ENCODE data around the gene EFNA5.

The EFNA5 gene

DNA sequence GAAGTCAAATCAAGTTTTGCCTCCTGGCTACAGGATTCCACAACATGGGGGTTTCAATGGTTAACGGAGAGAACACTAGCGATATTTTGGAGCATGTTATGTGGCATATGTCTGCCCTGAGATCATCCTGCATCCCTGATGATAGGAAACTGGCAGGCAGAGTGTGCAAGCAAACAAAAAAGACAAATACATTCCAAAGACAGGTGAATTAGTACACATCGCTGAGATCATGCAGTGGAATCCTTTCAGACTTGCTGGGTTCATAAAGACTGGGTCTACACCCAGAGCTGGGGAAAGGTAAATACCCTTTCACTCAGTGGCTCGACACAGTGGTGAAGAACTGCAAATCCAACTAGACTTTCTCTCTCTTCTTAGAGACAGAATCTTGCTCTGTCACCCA, 286.5 kb downstream of the EFNA5 start:
- DNase-seq: no peak

DNA sequence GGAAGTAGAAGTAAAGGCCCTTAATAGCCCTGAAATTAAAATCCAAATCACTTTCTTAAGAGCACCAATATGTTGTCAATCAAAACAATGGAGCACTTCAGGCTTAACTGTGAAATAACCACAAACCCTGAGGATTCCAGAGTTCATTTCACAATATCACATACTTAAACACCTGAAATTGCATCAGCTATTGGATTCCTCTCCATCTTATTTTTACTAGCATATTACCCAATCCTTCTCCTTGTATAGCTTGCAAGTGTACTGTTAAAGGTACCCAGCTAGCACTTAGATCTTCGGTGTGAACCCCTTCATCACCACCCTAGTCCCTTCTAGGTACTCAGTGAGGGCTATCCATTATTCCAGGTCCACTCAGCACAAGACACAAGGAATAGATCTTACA, 287.3 kb downstream of the EFNA5 start:
- no peak for DNase-seq

DNA sequence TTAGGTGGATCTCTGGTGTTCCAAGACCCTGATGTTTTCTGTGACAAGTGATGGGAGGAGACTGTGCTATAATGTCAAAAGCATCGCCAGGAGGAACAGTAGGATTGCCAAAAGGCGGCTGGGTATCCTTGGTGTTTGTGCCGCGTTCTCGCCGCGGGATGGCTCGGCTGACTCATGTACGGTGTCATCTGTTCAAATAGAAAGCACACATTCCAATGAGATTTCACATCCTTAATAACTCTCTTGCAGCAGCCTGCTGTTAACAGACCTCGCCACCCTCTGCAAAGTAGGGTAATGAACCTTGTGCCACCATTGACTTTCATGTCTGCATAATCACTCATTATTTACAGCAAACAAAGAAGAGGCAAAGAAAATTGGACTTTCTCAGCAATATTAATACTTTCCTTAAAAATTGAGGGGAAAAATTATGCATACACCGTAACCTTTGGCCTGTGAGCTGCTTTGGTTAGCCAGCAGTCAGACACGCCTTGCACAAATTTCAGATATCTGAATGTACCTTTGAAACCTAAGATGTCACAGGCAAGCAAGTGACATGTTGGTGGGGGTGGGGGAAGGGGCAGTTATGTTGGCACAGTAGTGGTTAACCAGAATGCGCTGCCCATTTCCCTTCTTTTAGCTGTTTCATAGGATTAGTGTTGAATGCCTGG, 289.4 kb downstream of the EFNA5 start:
- DNase-seq: peak; percentile 51

DNA sequence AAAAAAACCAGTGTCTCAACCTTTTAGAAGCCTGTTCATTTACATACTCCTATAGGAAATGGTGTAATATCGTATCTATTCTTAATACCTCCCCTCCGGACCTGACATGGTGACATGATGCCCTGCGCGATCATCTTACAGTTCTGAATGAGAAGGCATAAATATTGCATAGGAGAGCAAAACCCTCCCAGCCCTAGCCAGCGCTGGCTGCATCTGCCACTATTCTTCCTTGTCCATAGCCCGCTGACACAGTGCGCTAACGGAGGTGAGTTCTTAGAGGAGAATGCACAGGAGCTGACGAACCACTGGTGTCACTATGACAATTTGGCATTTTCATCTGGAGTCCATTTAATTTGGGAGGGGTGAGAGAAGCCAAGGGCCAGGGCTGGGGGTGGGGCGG, 290.1 kb downstream of the EFNA5 start:
- peak; percentile 62 for DNase-seq

DNA sequence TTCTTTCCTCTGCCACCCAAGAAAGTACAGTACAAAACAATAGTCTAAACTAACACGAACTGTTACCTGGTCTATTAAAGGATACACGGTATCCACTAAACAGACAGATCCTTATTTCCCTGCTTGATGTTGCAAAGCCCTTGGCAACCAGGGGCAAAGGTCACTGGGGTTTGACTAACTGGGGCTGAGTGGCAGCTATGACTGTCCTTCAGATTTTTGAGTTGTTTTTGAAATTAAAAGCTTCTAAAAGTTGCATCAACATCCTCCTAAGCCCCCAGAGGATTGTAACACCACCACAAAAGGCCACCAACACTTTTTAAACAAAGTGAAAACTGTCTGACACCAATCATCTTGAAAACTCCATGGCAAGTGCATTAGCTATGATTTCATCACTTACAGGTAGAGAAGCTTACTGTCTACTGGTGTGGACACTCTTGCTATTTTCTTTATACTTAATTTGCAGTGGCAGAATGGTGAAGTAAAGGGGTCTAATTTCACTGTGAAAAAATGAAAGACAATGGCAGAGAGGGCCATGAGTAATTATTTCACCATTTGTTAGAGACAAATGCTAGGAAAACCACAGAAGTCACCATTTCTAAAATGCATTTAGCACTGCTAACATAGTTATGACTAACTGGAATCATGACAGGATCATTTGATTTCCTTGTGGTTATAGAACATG, 292.4 kb downstream of the EFNA5 start:
- DNase-seq: no peak

DNA sequence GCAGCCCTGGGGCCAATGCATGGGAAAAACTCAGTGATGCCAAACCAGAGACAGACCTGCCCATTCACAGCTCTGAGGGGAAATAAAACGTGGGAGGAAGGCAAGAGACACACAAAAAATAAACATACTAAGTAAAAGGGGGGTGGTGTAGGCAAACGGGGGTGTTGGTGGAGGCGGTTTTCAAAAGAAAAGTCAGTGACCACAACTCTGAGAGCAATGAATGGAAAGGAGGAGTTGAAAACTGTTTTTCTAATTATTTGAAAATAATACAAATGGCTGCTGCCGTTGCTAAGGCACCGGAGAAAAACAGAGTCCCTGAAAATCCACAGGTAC, 293.5 kb downstream of the EFNA5 start:
- DNase-seq: no peak

DNA sequence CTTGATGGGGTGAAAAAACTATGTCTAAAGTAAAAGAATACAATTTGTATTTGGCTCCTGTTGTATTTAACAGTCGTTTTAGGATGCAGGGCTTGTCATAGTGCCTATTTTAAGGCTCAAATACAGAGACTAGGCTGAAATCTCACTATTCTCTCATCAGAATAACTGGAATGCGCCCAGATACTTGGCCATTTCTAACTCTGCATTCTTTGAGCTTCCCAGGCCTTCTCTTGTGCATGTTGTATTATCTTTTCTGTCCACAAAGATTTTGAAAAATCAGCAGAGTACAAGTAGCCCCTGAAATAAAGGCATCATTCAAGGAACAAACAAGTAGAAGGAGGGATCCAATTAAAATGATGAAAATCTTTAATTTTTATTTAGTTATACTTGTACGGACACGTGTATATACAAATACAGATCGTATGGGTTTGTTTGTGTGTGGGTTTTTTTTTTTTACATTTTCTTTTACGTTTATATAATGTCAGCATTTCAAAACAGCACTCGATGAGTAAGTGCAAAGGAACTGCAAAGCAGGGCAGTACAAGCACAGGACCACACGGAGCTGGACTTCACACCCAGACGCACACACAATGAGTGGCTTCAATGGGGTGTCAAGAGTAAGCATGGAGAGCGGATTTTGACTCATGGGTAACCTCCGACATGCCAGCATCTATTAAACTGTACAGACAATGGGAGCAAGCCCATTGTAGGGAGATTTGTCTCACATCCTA, 294.0 kb downstream of the EFNA5 start:
- DNase-seq: no peak

DNA sequence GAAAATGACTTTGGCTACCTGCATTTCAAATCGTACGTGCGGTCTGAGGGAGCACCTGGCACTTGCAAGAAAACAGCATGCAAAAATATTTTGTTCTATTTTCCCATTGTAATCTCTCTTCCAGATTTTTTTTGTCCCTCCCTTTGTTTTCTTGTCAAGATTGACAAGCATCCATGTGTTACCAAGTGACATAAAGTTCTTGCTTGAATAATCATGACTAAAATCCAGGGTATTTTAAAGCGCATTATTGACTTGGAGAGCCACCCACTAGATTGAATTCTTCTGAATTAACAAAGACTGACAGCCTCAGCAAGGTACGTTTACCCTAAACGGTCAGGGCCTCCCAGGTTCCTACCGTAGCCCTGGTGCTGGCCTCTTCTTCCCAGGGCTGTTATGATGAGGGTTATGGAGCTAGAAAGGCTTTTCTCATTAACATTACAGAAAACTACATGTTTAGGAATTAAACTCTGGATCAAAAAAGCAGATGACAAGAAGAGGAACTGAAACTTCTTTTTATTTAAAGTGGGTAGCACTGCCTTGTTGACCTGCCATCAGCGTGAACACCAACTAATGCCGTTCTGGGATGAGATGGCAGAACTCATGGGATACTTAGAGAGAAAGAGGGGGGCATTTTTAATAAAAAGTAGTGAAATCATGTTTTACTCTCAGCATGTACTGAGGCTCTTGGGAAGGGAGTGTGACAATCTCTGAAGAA, 297.0 kb downstream of the EFNA5 start:
- no peak for DNase-seq

DNA sequence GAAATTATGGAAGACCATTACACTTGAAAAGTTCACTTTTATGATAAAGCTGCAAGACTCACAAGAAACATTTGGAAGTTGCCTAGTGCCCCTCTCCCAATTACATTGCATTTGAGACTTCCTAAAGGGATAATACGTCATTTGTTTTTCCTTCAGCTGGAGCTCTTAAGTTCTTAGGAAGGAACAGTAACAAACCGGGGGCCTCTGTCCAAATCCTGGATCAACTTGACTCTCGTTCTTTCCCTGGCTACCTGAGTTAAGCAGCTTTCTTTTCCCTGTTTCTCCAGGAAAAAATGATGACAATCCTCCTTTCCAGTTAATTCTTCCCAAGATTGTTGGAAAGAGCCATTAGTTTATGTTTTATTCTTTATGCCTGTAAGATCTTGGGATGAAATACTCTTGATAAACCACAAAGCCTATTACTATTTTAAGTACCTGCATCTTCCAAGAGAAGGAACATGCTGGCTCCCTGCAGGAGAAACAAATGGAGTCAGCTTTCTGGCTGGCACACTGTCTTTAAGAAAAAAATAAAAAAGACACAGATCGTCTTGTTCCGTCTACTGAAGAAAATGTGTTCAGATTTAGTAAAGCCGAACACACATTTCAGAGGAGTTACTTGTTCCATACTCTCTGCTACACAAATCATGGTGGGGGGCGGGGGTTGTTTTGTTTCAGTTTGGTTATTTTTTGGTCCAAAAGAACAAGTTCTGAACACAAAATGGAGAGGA, 297.9 kb downstream of the EFNA5 start:
- no peak for DNase-seq

DNA sequence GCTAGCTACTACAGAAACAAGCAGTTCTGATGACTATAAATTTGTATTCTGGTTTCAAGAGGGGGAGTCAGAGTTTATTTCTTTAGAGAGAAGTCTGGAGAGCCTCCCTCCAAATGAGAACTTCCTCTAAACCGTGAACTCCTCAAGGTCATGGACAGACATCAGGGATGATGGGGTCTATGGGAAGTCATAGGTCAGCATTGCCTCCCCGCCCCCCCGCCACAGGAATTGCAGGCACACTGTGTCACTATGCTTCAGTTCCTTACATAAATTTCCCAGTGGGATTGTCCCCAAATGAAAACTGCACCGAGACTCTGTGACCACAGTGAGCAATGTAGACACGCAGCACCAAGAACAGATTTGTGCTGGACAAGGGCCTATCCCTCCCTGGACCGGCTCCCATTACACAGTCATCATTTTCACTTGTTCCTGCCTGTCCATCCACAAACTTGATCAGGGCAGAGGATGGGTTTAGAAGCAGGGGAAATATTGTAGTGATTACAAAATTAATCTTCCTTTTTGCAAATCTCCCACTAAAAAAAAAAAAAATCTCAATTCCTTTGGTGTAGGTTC, 300.3 kb downstream of the EFNA5 start:
- no peak for DNase-seq

DNA sequence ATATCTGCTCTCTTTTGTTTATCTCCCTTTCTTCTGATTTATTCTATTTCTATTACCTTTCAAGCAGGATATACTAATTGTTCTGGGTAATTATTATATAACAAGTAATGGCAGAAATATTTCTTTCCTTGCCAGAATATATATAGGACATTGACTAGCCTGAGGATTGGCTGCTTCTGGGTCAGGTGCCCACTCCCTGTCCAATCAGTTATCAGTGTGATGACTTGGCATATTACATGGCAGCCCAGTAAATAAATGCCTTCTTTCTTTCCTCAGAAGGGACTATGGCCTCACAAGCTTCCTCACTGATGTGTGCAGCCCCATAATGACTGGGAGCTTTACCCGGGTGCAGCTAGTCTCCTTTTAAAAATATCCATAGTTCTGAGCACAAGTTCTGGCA, 301.1 kb downstream of the EFNA5 start:
- DNase-seq: no peak

DNA sequence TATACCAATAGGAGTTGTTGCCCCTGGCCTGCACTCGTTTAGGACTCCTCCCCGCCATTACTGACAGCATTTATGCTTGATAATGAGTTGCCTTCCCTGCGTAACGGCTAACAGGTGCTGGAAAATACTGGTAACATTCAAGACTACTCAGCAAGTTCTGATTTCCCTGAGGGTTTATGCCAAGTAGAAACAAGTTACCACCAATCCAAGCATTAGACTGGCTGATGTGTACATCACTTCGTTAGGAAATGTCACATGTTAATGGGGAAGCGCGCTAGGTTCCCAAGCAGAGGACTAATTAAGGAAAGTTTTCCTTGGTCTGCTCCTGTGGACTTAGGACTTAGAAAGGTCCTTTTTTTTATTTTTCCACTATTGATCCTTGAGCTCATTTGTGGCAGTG, 302.1 kb downstream of the EFNA5 start:
- no peak for DNase-seq

DNA sequence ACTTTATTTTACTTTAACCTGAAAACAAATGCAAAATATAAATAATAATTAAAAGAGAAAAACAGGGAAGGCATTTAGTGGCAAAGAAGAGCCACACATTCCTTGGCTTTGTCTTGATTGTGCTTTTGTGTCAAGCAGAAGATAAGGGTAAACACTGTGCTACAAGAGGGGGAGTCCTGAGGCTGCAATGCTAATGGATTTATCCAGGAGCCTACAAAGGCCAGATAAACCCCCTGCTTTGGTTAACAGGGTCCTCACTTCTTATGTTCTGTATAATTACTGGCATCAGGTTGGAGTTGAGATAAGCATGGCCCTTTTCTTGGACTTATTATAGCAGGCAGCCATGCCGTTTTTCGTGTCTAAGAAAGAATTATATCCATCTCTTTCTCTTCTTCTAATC, 302.8 kb downstream of the EFNA5 start:
- no peak for DNase-seq

DNA sequence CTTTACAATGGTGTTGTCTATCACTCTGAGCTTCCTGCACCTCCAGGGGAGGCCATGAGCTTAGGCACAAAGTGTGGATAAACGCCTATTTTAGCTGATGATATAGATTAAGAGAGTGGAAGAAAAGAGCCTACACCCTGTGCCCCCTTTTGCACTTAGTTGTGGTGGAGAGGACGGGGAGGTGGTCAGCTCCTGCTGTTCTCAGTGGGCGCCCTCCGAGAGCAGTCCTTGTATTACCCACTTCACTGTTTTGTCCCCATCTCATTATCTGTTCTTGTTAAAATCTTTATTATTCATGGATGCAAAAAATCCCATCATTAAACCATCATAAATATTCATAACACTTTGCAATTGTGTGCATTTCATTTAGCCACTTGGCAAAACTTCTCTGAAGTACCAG, 303.3 kb downstream of the EFNA5 start:
- DNase-seq: no peak

DNA sequence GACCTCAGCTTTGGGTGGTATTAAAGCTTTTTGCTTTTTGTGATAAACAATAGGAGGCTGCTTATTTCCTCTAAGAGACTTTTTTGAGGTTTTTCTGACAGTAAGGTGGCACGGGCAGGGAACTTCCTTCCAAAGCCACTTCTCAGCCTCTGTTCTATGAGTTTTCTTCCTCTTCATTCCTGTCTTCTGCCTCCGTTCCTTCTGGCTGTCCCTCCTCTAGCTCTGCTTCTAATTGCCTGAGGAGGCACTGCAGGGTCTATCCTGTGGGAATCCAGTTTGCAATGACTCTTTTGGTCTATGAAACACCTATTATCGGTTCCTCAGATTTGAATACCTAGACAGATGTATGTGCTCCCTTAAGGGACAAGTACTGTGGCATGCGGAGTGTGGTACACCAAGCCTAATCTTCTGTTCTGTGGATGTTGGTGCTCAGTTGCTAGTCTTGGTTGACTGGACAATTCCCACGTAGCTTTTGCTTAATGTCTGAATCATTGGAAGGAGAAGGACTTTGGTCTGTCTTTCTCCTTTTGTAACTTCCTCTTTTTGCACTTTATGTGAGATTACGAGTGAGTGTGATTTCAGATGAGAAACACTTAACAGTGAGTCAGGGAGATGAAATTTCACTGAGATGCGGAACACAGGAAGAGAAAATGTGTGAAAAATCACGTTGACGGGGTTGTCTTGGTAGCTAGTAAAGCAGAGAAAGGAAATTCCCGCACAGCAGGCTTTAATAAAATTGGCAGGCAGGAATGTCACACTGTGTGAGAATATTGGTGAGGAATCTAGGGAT, 305.2 kb downstream of the EFNA5 start:
- no peak for DNase-seq

DNA sequence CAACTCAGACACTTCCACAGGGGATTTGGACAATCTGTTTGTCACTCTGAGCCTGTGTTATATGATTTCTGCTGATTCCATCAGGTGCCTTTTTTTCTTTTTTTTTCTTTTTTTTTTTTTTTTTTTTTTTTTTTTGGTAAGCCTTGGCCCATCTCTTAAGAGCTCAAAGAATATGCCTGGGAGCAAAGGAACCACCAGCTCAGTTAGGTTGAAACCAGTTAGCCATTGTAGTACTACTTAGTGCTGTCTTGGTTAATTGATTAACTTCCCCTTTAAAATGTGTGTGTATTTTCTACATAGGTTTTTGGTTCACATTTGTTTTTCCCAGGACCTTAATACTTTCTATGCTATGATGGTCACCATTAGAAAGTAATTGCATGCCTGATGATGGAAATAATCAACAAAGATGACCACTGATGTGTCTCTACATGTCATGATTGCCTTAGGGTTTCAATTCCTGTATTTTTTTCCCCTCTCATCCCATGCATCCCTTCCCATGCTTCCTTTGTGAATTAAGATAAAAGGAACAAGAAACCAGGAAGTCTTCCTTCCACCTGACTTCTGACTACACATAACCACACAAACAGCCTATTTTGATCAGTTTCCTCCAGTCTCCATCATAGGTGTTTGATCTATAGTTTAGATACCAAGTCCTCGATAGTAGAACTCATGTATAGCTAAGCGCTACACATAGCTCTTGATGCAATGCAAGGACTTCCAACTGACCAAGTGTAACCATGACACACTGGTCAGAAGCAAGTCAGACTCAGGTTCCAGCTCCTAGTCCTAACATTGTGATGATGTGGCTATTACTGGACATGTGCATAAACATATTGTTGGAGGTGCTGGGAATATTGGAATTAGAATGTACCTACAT, 306.1 kb downstream of the EFNA5 start:
- DNase-seq: no peak

DNA sequence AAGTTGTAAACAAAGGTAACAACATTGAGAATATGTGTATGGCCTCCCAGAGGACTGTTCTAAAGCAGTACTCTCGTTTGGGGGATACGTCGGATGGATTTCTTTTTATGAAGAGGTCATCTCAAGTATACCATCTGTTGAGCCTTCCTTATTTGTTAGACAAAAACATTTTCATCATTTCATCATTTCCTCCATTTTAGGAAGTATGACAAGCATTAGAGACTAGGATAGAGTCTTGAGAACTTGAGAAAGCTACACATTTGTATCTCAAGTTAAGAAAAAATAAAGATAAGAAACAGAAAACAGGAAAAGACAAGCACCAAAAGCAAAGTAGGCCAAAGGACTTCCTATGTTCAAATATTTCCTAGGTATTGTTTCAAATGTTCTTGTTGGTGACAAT, 307.0 kb downstream of the EFNA5 start:
- DNase-seq: no peak

DNA sequence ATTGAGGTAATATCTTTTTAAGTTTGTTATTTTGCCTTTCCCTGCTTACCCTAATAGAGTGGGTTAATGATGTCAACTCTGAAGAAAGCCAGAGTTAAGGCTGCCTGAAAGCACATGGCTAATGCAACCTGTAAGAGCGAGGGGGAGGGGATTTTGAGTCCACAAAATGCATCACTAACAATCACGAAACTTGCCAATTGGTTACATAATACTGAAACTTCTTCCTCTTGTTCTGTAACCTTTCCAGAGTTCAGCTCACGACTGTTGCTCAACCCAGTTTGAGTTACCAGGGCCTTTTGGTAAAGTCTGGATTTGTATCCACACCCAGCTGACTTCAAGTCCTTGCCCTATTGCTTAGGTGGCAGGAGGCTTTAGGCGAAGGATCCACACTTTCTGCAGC, 308.8 kb downstream of the EFNA5 start:
- no peak for DNase-seq

DNA sequence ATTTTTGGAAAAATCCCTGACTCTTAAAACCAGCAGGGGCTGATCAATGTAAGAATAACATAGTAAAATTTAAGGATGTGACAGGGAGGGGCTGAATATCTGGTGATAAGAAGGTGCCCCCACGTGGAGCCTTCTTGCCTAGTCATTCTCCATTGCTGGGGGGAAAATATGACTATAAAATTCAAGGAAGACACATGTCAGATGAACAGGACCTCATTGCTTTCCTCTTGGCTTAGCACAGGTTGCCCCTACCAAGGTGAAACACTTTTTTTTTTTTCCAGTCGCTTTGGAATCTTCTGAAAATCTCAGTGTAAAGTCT, 310.9 kb downstream of the EFNA5 start:
- DNase-seq: no peak

DNA sequence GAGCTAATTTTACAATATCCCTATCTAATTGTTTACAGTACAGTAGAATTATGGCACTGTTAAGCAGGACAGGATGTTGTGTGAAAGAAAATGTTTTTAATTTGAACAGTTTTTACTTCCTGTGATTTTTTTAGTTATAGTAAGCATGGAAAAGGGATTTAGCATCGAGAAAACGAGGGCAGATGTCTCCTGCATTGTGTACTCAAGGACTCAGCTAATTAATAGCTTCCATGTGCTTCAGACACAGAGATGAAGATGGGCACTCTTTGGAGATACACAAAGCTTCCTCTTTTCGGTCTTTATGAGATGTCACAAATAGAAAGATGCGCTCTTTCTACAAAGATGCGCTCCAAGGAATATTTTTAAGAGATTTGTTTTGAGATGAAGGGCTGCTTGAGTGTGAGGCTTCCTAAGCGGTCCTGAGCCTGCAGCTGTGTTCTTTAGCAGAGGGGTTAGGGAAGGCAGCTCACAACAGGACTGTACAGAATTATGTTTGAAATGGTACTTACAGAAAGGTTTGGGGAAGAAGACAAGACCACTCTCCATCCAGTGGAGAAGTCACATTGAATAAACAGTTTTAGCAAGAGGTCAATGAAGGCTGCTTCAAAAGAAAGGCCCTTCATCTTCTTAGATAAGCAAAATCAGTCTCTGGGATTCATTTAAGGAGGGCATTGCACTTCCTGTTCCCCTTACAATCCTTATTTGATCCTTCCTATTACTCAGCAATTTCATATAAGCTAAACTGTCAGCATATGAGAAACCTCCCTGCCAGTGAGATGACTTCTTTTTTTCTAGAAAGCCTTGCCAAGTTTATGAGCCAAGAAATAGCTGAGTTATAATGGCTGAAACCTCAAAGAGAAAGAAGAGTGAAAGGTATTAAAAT, 311.5 kb downstream of the EFNA5 start:
- DNase-seq: peak; percentile 41

Data from NCI-H524 treated with DMSO at 0.1 percent for 48 hours (cell line).